KOPT-K1 (cell line): ENCODE measurements around the gene EIF4EBP2.

ENCODE experiments used
- H3K27ac ChIP-seq: fragments of 200-600 bp; sonication (generic); 2 replicates; pipeline ENCODE4 v1.5.1; 2016; ENCODE audit warnings: antibody characterized with exemption, mild to moderate bottlenecking, low read depth, low read length; ENCODE audit not compliant: poor library complexity, severe bottlenecking
- H3K36me3 ChIP-seq: fragments of 200-600 bp; sonication (generic); 2 replicates; pipeline ENCODE4 v1.5.1; 2017; ENCODE audit warnings: antibody characterized with exemption, mild to moderate bottlenecking, low read length, moderate library complexity; ENCODE audit not compliant: insufficient read depth
- H3K9me3 ChIP-seq: fragments of 200-600 bp; sonication (generic); 2 replicates; pipeline ENCODE4 v1.5.1; 2017; ENCODE audit warnings: antibody characterized with exemption, low read length, mild to moderate bottlenecking; ENCODE audit not compliant: insufficient read depth, poor library complexity, severe bottlenecking

Gene EIF4EBP2

DNA sequence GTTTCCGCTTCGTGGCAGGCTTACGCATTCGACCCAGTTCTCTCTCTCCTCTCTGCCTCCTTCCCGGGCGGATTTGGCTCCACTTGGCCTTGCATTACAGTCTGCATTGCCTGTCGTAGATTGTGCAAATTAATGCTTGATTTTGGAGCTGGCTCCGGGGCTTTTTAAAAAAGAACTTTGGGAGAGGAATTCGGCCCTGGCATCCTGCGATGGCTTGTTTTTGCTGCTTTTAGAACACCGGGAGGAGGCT is 767 bp downstream of the EIF4EBP2 start:
- Histone ChIP-seq H3K27ac (peak overlapping the region; percentile 79), H3K36me3 (peaks cover 17% of the 10 kb centered on the region; the same call in 1 of the 2 replicates), H3K9me3 (no peaks in the 10 kb centered on the region)

DNA sequence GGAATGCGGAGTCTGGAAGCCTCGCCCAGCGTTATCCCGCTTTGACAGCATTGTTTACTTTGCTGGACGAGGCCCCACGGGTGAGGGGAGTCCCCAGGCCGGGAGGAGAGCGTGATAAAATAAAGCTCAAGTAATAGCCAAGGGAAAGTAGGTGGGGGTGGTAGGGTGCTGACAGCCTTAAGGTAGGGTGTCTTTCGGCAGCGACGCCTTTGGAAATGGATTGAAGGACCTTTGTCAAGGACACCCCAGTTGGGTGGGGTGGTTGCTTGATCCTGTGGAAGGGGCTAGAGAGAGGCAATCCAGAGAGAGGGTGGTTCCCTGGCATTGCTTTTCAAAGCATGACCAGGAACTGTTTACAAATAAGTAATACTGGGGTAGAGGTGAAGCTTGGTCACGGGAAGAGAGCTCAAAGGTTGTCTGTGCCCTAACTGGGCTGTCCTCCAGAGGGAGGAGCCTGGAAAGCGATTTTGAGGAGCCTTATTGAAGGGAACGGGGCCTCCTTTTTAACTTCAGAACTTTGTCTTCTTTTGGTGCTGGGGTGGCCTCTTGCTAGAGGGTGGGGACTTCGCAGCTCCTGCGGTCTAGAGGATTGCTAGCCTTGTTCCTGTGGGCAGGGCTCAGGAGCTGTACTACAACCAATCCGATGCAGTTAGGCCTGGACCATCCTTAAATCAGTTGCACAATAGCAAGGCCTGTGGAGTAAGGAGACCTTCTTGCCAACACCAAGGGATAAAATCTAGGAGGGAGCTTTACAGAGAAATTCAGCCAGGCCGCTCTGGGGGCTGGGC is 1.3 kb downstream of the EIF4EBP2 start:
- Histone ChIP-seq H3K9me3 (no peaks in the 10 kb centered on the region), H3K27ac (peak overlapping the region; percentile 79), H3K36me3 (peaks cover 21% of the 10 kb centered on the region; the same call in 1 of the 2 replicates)

DNA sequence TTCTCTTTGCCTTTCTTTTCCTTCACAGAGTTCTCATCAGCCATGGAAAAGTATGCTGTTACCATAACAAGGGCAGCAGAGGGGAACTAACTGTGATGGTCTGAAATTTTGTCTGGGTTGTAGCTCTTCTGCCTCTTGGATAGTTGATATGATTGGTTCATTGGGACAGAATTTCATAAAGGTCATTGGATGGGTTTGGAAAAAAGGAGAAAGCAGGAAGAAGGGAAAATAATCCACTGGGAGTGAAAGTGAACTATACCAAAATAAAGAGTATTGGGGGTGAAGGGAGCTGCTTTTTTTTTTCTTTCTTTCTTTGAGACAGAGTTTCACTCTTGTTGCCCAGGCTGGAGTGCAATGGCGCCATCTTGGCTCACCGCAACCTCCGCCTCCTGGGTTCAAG is 5.8 kb downstream of the EIF4EBP2 start:
- Histone ChIP-seq H3K27ac (no peak overlapping the region), H3K36me3 (peaks cover 36% of the 10 kb centered on the region)

DNA sequence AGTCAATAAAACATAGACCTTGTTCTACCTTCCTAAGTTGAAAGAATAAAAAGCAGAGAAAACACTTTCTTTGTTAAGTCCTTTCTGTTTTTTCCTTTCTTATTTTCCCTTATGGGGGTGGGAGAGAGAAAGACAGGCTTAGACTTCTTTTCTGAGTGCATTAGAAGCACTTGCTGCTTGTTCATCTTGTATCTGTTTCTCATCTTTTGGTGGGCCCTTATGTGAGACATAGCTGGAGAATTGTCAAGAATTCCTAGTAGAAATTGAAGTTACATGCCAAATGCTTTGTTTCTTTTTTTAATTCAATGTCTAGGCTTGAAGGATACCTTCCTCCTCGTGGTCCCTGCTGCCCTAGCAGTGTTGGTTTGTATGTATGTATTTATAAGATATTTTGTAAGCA is 6.7 kb downstream of the EIF4EBP2 start:
- Histone ChIP-seq H3K27ac (no peak overlapping the region), H3K9me3 (no peaks in the 10 kb centered on the region), H3K36me3 (peaks cover 36% of the 10 kb centered on the region)

More for the DNA sequence above, 5.8 kb downstream of the EIF4EBP2 start:
- H3K9me3 ChIP-seq: no peaks in the 10 kb centered on the region

DNA sequence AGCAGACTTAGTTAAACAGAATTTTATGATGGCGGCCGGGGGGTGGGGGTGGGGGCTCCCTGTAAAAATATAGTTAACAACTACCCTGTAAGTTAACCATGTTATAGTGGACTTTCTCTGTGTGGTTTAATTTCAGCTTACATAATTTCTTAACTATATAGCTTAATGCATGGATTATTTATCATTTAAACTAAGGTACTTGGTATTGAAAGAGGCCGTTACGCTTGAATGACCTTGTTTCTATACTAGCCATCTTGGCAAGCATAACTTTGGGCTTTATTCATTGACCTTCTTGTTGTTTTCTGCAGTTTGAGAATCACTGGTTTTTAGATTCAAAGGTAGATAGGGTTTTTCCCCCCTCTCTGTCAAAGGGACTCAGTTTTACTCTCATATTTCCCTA is 8.4 kb downstream of the EIF4EBP2 start:
- Histone ChIP-seq H3K27ac (no peak overlapping the region), H3K36me3 (peaks cover 30% of the 10 kb centered on the region), H3K9me3 (no peaks in the 10 kb centered on the region)

DNA sequence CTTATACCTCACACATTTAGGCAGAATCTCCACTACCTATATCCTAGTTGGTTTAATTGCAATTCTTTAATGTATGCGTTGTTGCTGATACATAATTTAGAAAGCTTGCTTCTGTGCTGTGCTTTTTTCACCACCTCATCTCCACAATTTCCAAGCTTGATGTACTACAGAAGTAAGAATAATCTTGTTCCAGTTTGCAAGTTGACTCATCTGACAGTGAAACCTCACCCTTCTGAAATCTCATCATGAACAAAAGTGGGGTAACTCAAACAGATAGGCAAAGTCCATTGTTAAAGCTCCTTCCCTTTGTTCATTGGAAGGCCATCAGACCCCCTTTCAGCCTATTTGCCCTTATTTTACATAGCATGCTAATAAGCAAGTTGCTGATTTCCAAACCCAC is 13.6 kb downstream of the EIF4EBP2 start:
- H3K36me3 ChIP-seq: peaks cover 50% of the 10 kb centered on the region
- H3K9me3 ChIP-seq: no peaks in the 10 kb centered on the region
- H3K27ac ChIP-seq: no peak overlapping the region

DNA sequence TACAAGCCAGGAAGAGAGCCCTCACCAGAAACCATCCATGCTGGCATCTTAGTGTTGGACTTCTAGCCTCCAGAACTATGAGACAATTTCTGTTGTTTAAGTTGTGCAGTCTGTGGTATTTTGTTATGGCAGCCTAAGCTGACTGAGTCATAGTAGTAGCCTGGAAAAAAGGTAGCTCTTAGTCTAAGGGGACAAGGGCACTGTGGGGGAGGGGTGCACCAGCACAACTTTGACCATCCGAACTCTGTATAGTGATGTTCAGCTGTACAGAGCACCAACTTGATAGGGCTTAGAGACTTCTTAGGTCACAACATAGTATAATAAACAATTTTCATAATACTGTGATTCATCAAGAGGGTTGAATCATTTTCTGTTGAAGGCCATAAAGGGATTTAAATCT is 14.3 kb downstream of the EIF4EBP2 start:
- H3K27ac ChIP-seq: no peak overlapping the region
- H3K36me3 ChIP-seq: peaks cover 56% of the 10 kb centered on the region
- H3K9me3 ChIP-seq: no peaks in the 10 kb centered on the region

DNA sequence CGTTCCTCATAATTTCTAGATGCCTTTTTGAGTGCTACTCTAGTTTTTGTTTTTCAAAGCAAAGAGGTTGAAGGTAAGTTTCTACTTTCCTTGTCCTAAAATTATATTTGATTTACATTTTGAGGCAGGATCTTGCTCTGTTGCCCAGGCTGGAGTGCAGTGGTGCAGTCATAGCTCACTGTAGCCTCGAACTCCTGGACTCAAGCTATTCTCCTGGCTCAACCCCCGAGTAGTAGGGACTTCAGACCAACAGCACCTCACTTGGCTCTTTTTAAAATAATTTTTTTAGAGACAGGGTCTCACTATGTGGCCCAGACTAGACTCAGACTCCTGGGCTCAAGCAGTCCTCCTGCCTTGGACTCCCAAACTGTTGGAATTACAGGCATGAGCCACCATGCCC is 14.8 kb downstream of the EIF4EBP2 start:
- no peaks in the 10 kb centered on the region for H3K9me3 ChIP-seq
- peaks cover 61% of the 10 kb centered on the region for H3K36me3 ChIP-seq
- H3K27ac ChIP-seq: no peak overlapping the region

DNA sequence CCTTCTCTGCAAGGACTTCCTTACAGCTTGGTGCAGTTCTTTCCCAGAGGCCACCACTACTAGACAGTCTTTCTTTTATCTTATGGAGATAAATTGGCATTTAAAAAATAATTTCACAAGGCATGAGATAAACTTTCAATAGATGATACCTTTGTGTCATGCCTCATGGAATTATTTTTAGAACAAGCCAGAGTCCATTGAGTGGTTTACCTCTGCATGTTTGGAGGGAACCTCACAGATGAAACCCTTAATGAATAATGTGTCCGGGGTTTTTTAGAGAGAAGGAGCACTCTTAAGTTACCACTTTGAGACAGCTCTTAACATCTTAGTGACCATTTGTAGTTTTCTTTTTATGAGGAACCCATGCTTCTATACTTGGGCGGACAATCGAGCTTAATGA is 20.4 kb downstream of the EIF4EBP2 start:
- no peak overlapping the region for H3K27ac ChIP-seq
- peaks cover 100% of the 10 kb centered on the region for H3K36me3 ChIP-seq

DNA sequence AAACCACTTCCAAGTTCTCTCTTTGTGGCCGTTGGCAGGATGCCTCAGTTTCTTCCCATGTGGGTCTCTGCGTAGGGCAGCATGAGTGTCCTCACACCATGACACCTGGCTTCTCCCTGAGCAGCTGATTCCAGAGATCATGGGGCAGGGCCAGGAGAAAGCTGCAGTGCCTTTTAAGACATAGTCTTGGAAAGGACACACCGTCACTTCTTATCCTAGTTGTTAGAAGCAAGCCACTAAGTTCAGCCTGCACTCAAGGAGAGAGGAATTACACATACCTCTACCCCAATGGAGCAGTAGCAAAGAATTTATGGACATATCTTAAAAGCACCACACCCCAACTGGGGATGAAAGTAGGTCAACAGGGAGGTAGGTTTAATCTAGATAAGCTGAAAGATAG is 21.2 kb downstream of the EIF4EBP2 start:
- Histone ChIP-seq H3K9me3 (no peaks in the 10 kb centered on the region), H3K36me3 (peaks cover 99% of the 10 kb centered on the region), H3K27ac (no peak overlapping the region)

More for the DNA sequence above, 20.4 kb downstream of the EIF4EBP2 start:
- no peaks in the 10 kb centered on the region for H3K9me3 ChIP-seq

DNA sequence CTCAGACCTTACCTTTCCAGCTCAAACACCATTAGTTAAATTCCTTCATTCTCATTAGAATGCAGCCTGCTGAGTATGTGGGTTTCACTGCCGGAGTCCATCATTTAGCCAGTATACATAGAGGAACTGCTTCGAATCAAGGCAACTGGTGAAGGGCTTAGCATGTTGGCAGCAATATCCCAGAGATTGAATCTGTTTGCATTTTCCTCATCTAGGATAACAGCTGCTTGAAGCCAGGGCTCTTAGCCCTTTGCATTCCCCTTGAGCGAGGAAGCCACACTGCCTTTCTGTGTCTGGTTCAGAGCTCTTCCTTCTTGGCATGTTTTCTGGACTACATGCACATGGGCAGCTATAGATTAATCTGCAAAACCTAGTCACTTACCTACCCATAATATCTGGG is 22.9 kb downstream of the EIF4EBP2 start:
- no peak overlapping the region for H3K27ac ChIP-seq
- peaks cover 89% of the 10 kb centered on the region for H3K36me3 ChIP-seq
- H3K9me3 ChIP-seq: no peaks in the 10 kb centered on the region

DNA sequence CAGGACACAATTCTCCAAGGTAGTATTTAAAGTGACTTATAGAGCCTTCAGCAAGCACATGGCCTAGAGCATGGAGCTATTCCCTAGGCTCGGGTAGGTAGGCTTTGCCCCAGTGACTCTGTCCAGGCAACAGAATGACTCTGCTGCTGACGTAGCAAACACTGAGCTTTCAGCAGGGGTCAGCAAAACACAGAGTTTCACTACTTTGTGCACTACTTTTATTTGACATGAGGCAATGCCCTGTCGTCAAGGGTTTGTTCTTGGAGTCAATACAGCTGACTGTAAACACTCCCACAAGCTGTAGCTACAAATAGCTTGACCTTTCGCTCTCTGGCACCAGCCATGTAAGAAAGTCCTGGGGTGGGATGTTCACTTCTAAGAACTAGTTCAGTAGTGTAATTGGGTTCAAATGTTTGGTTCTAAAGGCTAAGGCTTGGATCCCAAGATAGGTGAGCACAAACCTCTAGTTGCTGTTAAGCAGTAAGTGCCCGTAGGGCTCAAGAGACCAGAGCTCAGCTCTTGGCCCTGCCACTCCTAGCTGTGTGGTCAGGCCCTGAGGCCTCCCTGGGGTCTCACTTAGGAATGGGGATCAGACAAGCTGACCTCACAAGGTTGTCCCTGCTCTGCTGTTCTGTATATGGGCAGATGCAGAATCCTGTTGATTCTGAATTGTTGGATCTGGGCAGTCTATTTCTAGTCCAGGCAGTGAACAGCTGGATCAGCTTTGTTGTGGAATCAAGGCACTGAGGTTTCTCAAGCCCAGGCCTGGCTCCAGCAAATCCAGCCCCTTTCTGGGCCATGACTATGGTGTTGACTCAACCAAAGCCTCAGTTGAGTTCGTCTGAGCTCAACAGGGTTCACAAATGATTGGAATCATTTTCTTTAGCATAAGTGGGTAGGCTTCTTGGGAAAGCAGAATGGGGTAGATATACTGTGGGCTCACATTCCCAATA is 26.8 kb downstream of the EIF4EBP2 start:
- Histone ChIP-seq H3K9me3 (no peaks in the 10 kb centered on the region), H3K27ac (no peak overlapping the region), H3K36me3 (peaks cover 53% of the 10 kb centered on the region)

DNA sequence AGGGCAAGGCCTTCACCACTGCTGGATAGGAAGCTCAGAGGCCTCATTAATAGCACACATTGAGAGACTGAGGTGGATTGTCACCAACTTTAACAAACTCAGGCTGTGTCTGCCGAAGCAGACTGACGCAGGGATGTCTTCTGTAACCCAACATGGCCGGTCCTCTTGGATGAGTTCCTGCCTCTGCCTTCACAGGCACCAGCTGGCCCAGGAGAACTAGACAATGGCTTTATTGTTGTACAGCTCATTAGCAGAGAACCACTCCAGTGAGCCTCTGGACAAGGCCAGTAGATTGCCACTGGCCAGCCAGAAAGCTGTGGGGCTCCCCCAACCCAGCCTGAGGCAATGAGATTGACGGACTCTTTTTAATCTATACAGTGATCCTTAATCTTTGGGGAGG is 28.2 kb downstream of the EIF4EBP2 start:
- Histone ChIP-seq H3K36me3 (peaks cover 40% of the 10 kb centered on the region), H3K27ac (no peak overlapping the region), H3K9me3 (no peaks in the 10 kb centered on the region)

DNA sequence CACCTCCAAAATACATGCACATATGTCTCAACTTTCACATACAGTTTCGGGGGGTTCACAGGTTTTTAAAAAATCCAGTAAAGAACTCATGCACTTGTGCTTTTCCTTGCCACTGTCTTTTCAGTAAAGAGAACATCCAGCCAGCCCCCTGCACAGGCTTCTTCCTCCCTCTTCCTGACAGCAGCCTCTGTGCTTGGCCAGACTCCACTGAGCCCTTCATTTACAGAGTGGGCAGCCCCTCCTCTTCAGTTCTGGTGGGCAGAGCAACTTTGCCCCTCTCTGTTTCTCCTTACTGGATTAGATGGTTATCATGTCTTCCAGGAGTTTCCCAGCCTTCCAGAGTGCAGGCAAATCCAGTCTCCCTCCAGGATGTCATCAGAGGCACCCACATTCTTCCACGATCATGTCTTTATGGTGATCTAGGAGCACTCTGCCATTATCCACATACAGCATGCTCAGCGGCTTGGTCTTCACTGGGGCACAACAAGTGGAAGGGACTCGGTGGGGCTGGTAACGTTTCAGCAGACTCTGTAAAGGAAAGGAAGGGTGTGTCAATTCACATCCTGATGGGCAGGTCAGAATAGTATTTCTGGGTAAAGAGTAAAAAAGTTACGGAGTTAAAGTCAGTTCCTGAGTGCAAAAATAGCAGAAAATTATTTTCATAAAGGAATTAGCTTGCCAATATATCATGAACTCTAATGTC is 28.8 kb downstream of the EIF4EBP2 start:
- peaks cover 34% of the 10 kb centered on the region for H3K36me3 ChIP-seq
- H3K27ac ChIP-seq: no peak overlapping the region
- H3K9me3 ChIP-seq: no peaks in the 10 kb centered on the region
